A549 (cell line): ENCODE results near the gene RNU5D-1. TPM values are rescaled to one million over a fixed set of nuclear protein-coding genes. Genes with fewer than 3 reads are reported as not detected.

Experiments used
- ATAC-seq, 2 experiments: fragments of 200-7000 bp in 1 of 2; fragments of >200 bp in 1 of 2; cut with Nextera tagmentation in 1 of 2; cut with Tn5 transposase in 1 of 2; 3 replicates each; pipeline versions ENCODE4 v1.8.0 to v1.9.1; 2018 to 2020; ENCODE audit warnings: mild to moderate bottlenecking in 1 of 2, moderate library complexity in 1 of 2
- CTCF ChIA-PET: fragments of 300-600 bp; sonication (Branson Sonifier 250); formaldehyde crosslinking; extraction: SDS; loops from one replicate; lab custom pipeline; 2021; ENCODE audit warnings: antibody characterized with exemption, inconsistent platforms; lab: Yijun Ruan, JAX
- POLR2A ChIA-PET: fragments of 350-600 bp; formaldehyde crosslinking; extraction: SDS; loops from one replicate; lab custom pipeline; 2021; ENCODE audit warnings: antibody characterized with exemption, inconsistent platforms; lab: Yijun Ruan, JAX
- DNase-seq, 2 experiments: peaks; one replicate each; pipeline versions ENCODE4 v3.0.0 to v3.0.0-alpha.2; 2011 to 2016; ENCODE audit warnings: low read depth in 1 of 2, low spot score in 1 of 2
- FAIRE-seq: peaks from 2 replicates; lab custom pipeline; 2011; peaks lifted over from hg19 to GRCh38; lab: Jason Lieb, UNC
- H3K27ac ChIP-seq, 2 experiments: fragments of >200 bp; sonication (Bioruptor Twin); formaldehyde crosslinking; 3 replicates each; pipeline ENCODE4 v1.5.1; 2016 to 2017
- H3K4me1 ChIP-seq: fragments of >200 bp; sonication (Bioruptor Twin); formaldehyde crosslinking; 3 replicates; pipeline ENCODE4 v1.6.1; 2016
- H3K4me2 ChIP-seq: fragments of >200 bp; sonication (Bioruptor Twin); formaldehyde crosslinking; 3 replicates; pipeline ENCODE4 v1.6.1; 2016
- H3K4me3 ChIP-seq: fragments of >200 bp; sonication (Bioruptor Twin); formaldehyde crosslinking; 3 replicates; pipeline ENCODE4 v1.5.1; 2016
- H3K9me3 ChIP-seq: fragments of >200 bp; sonication (Bioruptor Twin); formaldehyde crosslinking; 3 replicates; pipeline ENCODE4 v1.6.1; 2016
- CBX8 ChIP-seq: fragments of 200-600 bp; sonication (generic); IDR thresholded peaks from 2 replicates; pipeline ENCODE4 v1.6.1; 2016
- CEBPB ChIP-seq, 2 experiments: fragments of >200 bp in 1 of 2; sonication (Bioruptor Twin) in 1 of 2; formaldehyde crosslinking in 1 of 2; IDR thresholded peaks; 2 replicates each; pipeline ENCODE4 v1.6.1; 2012 to 2016
- CHD2 ChIP-seq: fragments of 150-350 bp; IDR thresholded peaks from 2 replicates; pipeline ENCODE4 v1.6.1; 2014; ENCODE audit warnings: low read length; ENCODE audit not compliant: partially characterized antibody
- E2F6 ChIP-seq: IDR thresholded peaks from 2 replicates; pipeline ENCODE4 v1.6.1; 2012; ENCODE audit warnings: low read depth, borderline replicate concordance
- EHF ChIP-seq: fragments of 250-450 bp; sonication (Bioruptor Pico); IDR thresholded peaks from 2 replicates; pipeline ENCODE4 v1.5.0; 2020; ENCODE audit warnings: mild to moderate bottlenecking
- EHMT2 ChIP-seq: fragments of 200-600 bp; sonication (generic); IDR thresholded peaks from 2 replicates; pipeline ENCODE4 v1.6.1; 2016; ENCODE audit warnings: antibody characterized with exemption, low read depth, mild to moderate bottlenecking, moderate library complexity
- EP300 ChIP-seq, 2 experiments: fragments of >200 bp; sonication (Bioruptor Twin); formaldehyde crosslinking; IDR thresholded peaks; 2 replicates in 1 of 2; 3 replicates in 1 of 2; pipeline ENCODE4 v1.6.1; 2016 to 2017
- ESRRA ChIP-seq: fragments of 150-350 bp; IDR thresholded peaks from 2 replicates; pipeline ENCODE4 v1.6.1; 2014; ENCODE audit warnings: mild to moderate bottlenecking, low read length, borderline replicate concordance
- FOSB ChIP-seq: fragments of 250-450 bp; sonication (Bioruptor Pico); IDR thresholded peaks from 2 replicates; pipeline ENCODE4 v1.5.0; 2020; ENCODE audit warnings: mild to moderate bottlenecking, moderate library complexity
- FOSL2 ChIP-seq, 2 experiments: fragments of 450-650 bp in 1 of 2; fragments of >200 bp in 1 of 2; sonication (Bioruptor Twin) in 1 of 2; formaldehyde crosslinking; IDR thresholded peaks; 2 replicates each; pipeline versions ENCODE4 v1.5.0 to v1.6.1; 2016 to 2020; ENCODE audit warnings: mild to moderate bottlenecking in 1 of 2, moderate library complexity in 1 of 2
- FOXS1 ChIP-seq: fragments of 250-450 bp; sonication (Bioruptor Pico); IDR thresholded peaks from 2 replicates; pipeline ENCODE4 v1.5.0; 2020; ENCODE audit warnings: mild to moderate bottlenecking, moderate library complexity
- HDAC2 ChIP-seq: fragments of 200-600 bp; sonication (generic); IDR thresholded peaks from 2 replicates; pipeline ENCODE4 v1.6.1; 2016
- HOXA7 ChIP-seq: fragments of 250-450 bp; sonication (Bioruptor Pico); IDR thresholded peaks from 2 replicates; pipeline ENCODE4 v1.5.0; 2020; ENCODE audit warnings: mild to moderate bottlenecking, moderate library complexity
- HOXB5 ChIP-seq: fragments of 250-450 bp; sonication (Bioruptor Pico); IDR thresholded peaks from 2 replicates; pipeline ENCODE4 v1.5.0; 2020; ENCODE audit warnings: mild to moderate bottlenecking, moderate library complexity
- JUN ChIP-seq, 2 experiments: fragments of >200 bp; sonication (Bioruptor Twin); formaldehyde crosslinking; IDR thresholded peaks; 2 replicates in 1 of 2; 3 replicates in 1 of 2; pipeline ENCODE4 v1.6.1; 2016 to 2017
- KDM5A ChIP-seq: fragments of 200-600 bp; sonication (generic); IDR thresholded peaks from 2 replicates; pipeline ENCODE4 v1.6.1; 2016; ENCODE audit warnings: antibody characterized with exemption, mild to moderate bottlenecking
- MAFK ChIP-seq: fragments of 450-650 bp; IDR thresholded peaks from 2 replicates; pipeline ENCODE4 v1.6.1; 2014; ENCODE audit not compliant: partially characterized antibody
- NR3C1 ChIP-seq: fragments of >200 bp; sonication (Bioruptor Twin); formaldehyde crosslinking; IDR thresholded peaks from 3 replicates; pipeline ENCODE4 v1.6.1; 2017
- PHF8 ChIP-seq: fragments of 200-600 bp; sonication (generic); IDR thresholded peaks from 2 replicates; pipeline ENCODE4 v1.6.1; 2016; ENCODE audit warnings: low read depth, mild to moderate bottlenecking, antibody characterized with exemption, moderate library complexity, borderline replicate concordance
- POLR2A ChIP-seq: IDR thresholded peaks from 2 replicates; pipeline ENCODE4 v1.6.1; 2012; ENCODE audit warnings: mild to moderate bottlenecking, low read length
- RCOR1 ChIP-seq: fragments of 150-350 bp; IDR thresholded peaks from 2 replicates; pipeline ENCODE4 v1.6.1; 2014; ENCODE audit warnings: antibody characterized with exemption, low read length, low read depth
- REST ChIP-seq: fragments of 200-600 bp; sonication (generic); IDR thresholded peaks from 2 replicates; pipeline ENCODE4 v1.6.1; 2016; ENCODE audit warnings: antibody characterized with exemption, mild to moderate bottlenecking, moderate library complexity
- RFX5 ChIP-seq: fragments of 450-650 bp; IDR thresholded peaks from 2 replicates; pipeline ENCODE4 v1.7.1; 2014; ENCODE audit warnings: antibody characterized with exemption, mild to moderate bottlenecking, moderate library complexity
- RNF2 ChIP-seq: fragments of 200-600 bp; sonication (generic); IDR thresholded peaks from 2 replicates; pipeline ENCODE4 v1.6.1; 2016; ENCODE audit warnings: low read depth, mild to moderate bottlenecking, antibody characterized with exemption, moderate library complexity, borderline replicate concordance
- SMC3 ChIP-seq: fragments of >200 bp; sonication (Bioruptor Twin); formaldehyde crosslinking; IDR thresholded peaks from 3 replicates; pipeline ENCODE4 v1.6.1; 2018; ENCODE audit warnings: inconsistent platforms
- SREBF2 ChIP-seq: fragments of 450-650 bp; IDR thresholded peaks from 2 replicates; pipeline ENCODE4 v1.6.1; 2014; ENCODE audit warnings: mild to moderate bottlenecking, moderate library complexity
- TP53 ChIP-seq: fragments of 250-450 bp; sonication (Bioruptor Pico); IDR thresholded peaks from 2 replicates; pipeline ENCODE4 v1.5.0; 2021; ENCODE audit warnings: mild to moderate bottlenecking, moderate library complexity
- ZC3H11A ChIP-seq: fragments of 450-650 bp; IDR thresholded peaks from 2 replicates; pipeline ENCODE4 v1.6.1; 2014; ENCODE audit warnings: antibody characterized with exemption, mild to moderate bottlenecking
- ZFP36 ChIP-seq: fragments of 450-650 bp; IDR thresholded peaks from 2 replicates; pipeline ENCODE4 v1.6.1; 2014; ENCODE audit warnings: borderline replicate concordance; ENCODE audit not compliant: partially characterized antibody
- ZSCAN20 ChIP-seq: fragments of 250-450 bp; sonication (Bioruptor Pico); IDR thresholded peaks from 2 replicates; pipeline ENCODE4 v1.8.0; 2022; ENCODE audit warnings: mild to moderate bottlenecking, moderate library complexity
- WGBS: methylation state at CpG from one replicate; pipeline ENCODE4 v1.1.6; 2017; ENCODE audit errors: missing lambda C conversion rate; 5-methylcytosine and 5-hydroxymethylcytosine counted together
- polyA plus RNA-seq, 4 experiments: library from polyadenylated mRNA; depleted of rRNA in 3 of 4; stranded (reverse); fragments of >200 nt; fragmentation: RNase III in 1 of 4; extraction: RNeasy Plus Mini Kit Qiagen cat#74134 plus additional on column Dnase treatment in 1 of 4; gene quantifications; 2 replicates in 3 of 4; 3 replicates in 1 of 4; pipeline ENCODE4 v1.2.3, GENCODE V29; 2011 to 2017
- TF ChIP-seq, protein P1 (sequence below): fragments of 250-450 bp; sonication (Bioruptor Pico); IDR thresholded peaks from 2 replicates; pipeline ENCODE4 v1.5.0; 2021; ENCODE audit warnings: mild to moderate bottlenecking, moderate library complexity, borderline replicate concordance
- TF ChIP-seq, protein P2 (sequence below): fragments of >200 bp; sonication (Bioruptor Twin); formaldehyde crosslinking; IDR thresholded peaks from 3 replicates; pipeline ENCODE4 v1.5.1; 2016
- TF ChIP-seq, protein P3 (sequence below): fragments of 450-650 bp; IDR thresholded peaks from 2 replicates; pipeline ENCODE4 v1.6.1; 2014; ENCODE audit warnings: antibody characterized with exemption

The RNU5D-1 gene
- polyA plus RNA-seq, 2 of the 4 experiments (the other 2 are of a cell fraction): not detected

DNA sequence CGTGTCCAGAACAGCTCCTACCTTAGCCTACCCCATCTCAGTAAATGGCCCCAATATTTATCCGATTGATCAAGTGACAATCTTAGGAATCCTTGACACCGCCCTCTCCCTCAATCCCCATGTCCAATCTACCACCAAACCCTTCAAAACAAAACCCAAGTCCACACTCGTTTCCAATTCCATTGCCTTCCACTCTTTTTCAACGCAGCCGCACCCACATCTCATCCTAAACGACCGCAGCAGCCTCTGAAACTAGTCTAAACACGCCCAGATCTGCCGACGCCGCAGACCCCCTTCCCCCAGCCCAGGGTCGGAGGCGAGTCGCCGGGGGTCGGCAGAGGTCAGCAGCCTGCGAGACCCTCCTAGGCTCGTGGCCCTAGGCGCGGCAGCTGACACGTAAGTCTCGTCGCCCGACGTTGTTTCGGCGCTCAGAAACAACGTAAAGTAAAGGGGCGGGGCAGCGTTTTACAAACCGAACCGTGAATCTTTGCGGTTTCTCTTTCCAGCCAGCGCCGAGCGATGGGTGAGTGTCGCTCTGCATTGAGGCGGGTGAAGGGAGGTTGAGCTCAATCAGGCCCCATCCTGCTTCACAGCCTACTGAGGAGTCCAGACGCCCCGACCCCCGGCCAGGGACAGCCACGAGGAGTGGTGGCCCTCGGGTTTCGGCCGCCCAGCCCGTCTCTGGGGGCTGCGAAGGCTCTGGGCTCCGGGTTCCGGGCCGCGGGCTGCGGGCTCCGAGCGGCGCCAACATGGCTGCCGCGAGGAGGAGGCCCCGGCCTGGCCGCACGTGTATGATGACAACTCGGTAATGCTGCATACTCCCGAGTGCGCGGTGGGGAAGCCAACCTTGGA is 44.3 kb upstream of the RNU5D-1 start, which contains the start of gene RPS8:
Gene RPS8 (plus strand): TSS at position 463 of the 852 bp plus-strand sequence. CDS start 57 bp downstream, at position 520.
- 3% methylated on average over 25 of the region's 65 CpGs for WGBS
- CTCF ChIA-PET: interaction anchor here (0.7 to 1.6 kb wide), 8 partner anchors 8 to 61 kb away, joined by 3 to 10 read pairs (median 4); partner anchors contain the start of gene RNU5D-1
- no peak for FAIRE-seq
- TF ChIP-seq RFX5: no peak
- TF ChIP-seq CBX8: no peak
- TF ChIP-seq E2F6: peak; percentile 41; the same call in 1 of the 2 replicates
- TF ChIP-seq FOXS1: no peak
- TF ChIP-seq FOSL2 (IDR thresholded peaks at IDR 0.05): no peak
- no peak for TF ChIP-seq FOSL2 (CRISPR knock-in tag; IDR thresholded peaks at IDR 0.05)
- no peak for TF ChIP-seq RCOR1
- TF ChIP-seq, protein P1, sequence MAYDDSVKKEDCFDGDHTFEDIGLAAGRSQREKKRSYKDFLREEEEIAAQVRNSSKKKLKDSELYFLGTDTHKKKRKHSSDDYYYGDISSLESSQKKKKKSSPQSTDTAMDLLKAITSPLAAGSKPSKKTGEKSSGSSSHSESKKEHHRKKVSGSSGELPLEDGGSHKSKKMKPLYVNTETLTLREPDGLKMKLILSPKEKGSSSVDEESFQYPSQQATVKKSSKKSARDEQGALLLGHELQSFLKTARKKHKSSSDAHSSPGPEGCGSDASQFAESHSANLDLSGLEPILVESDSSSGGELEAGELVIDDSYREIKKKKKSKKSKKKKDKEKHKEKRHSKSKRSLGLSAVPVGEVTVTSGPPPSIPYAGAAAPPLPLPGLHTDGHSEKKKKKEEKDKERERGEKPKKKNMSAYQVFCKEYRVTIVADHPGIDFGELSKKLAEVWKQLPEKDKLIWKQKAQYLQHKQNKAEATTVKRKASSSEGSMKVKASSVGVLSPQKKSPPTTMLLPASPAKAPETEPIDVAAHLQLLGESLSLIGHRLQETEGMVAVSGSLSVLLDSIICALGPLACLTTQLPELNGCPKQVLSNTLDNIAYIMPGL: no peak
- no peak for TF ChIP-seq NR3C1
- no peak for TF ChIP-seq HOXA7 (CRISPR knock-in tag)
- no peak for TF ChIP-seq ESRRA
- peak; percentile 97 for TF ChIP-seq POLR2A
- no peak for TF ChIP-seq CEBPB (IDR thresholded peaks at IDR 0.05)
- TF ChIP-seq HOXB5 (CRISPR knock-in tag): peak; percentile 53; the same call in 1 of the 2 replicates
- no peak for TF ChIP-seq SMC3
- TF ChIP-seq EP300 (IDR thresholded peaks at IDR 0.05): no peak
- TF ChIP-seq KDM5A: peak; percentile 50; the same call in 1 of the 2 replicates
- TF ChIP-seq TP53 (CRISPR knock-in tag): no peak
- TF ChIP-seq, protein P2, sequence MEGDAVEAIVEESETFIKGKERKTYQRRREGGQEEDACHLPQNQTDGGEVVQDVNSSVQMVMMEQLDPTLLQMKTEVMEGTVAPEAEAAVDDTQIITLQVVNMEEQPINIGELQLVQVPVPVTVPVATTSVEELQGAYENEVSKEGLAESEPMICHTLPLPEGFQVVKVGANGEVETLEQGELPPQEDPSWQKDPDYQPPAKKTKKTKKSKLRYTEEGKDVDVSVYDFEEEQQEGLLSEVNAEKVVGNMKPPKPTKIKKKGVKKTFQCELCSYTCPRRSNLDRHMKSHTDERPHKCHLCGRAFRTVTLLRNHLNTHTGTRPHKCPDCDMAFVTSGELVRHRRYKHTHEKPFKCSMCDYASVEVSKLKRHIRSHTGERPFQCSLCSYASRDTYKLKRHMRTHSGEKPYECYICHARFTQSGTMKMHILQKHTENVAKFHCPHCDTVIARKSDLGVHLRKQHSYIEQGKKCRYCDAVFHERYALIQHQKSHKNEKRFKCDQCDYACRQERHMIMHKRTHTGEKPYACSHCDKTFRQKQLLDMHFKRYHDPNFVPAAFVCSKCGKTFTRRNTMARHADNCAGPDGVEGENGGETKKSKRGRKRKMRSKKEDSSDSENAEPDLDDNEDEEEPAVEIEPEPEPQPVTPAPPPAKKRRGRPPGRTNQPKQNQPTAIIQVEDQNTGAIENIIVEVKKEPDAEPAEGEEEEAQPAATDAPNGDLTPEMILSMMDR: no peak
- no peak for TF ChIP-seq EHF (CRISPR knock-in tag)
- no peak for TF ChIP-seq ZC3H11A
- no peak for TF ChIP-seq ZFP36
- TF ChIP-seq MAFK: no peak
- TF ChIP-seq PHF8: peak; percentile 73
- TF ChIP-seq JUN (IDR thresholded peaks at IDR 0.05): peak; percentile 96
- TF ChIP-seq ZSCAN20 (CRISPR knock-in tag): no peak
- TF ChIP-seq, protein P3, sequence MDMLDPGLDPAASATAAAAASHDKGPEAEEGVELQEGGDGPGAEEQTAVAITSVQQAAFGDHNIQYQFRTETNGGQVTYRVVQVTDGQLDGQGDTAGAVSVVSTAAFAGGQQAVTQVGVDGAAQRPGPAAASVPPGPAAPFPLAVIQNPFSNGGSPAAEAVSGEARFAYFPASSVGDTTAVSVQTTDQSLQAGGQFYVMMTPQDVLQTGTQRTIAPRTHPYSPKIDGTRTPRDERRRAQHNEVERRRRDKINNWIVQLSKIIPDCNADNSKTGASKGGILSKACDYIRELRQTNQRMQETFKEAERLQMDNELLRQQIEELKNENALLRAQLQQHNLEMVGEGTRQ: no peak
- TF ChIP-seq CHD2: no peak
- no peak for TF ChIP-seq RNF2
- no peak for TF ChIP-seq EHMT2
- peak; percentile 23; the same call in 1 of the 2 replicates for TF ChIP-seq REST
- no peak for TF ChIP-seq FOSB (CRISPR knock-in tag)
- TF ChIP-seq SREBF2: no peak
- no peak for TF ChIP-seq HDAC2

More for the DNA sequence above, 44.3 kb upstream of the RNU5D-1 start, which contains the start of gene RPS8:
- POLR2A ChIA-PET: interaction anchor here (0.5 to 2.5 kb wide), 23 partner anchors 9 to 972 kb away, joined by 3 to 17 read pairs (median 6); partner anchors contain the start of genes BEST4, BTBD19, DYNLT4 and HECTD3
- ATAC-seq: peak; percentile 83 to 92
- Histone ChIP-seq H3K4me2 (peak within 1 kb of the TSS; percentile 91), H3K27ac (peak within 1 kb of the TSS; percentile 98 to 99), H3K9me3 (no peaks in the 10 kb centered on the region), H3K4me3 (peak within 1 kb of the TSS; percentile 96), H3K4me1 (peaks cover 22% of the 10 kb centered on the region)
- DNase-seq: peak; percentile 65 to 93
